ENCODE measurements around the gene HOXD1. TPM values are rescaled to one million over a fixed set of nuclear protein-coding genes. Genes with fewer than 3 reads are reported as not detected.

HOXD1 gene
- total and polyA plus RNA-seq, 2 donors (not counting 1 experiment from before 2014, with no cell fraction given), result not detected

- H2AFZ ChIP-seq (ENCODE audit: low read length), result no peak overlapping the region
- no peak overlapping the region for H3K9ac ChIP-seq (ENCODE audit: insufficient read depth, low read length)
- DNase-seq (ENCODE audit: low read depth in 2 of 2), result no peak
- H3K79me2 ChIP-seq (ENCODE audit: control insufficient read depth, insufficient read depth, low read length), result no peaks in the 10 kb centered on the region
- H3K27me3 ChIP-seq (ENCODE audit: control insufficient read depth, insufficient read depth, low read length), result peaks cover 48% of the 10 kb centered on the region
- no peaks in the 10 kb centered on the region for H3K4me1 ChIP-seq (ENCODE audit: control insufficient read depth, extremely low read depth, insufficient read depth, low read length)
- H3K36me3 ChIP-seq (ENCODE audit: control insufficient read depth, insufficient read depth, low read length), result no peaks in the 10 kb centered on the region
- no peak overlapping the region for H3K4me3 ChIP-seq (replicated peaks in 1 of 4; ENCODE audit: control extremely low read depth in 1 of 4, insufficient read depth in 1 of 4, low read depth in 3 of 4, low read length in 4 of 4)
- TF ChIP-seq CTCF (conservative IDR thresholded peaks at IDR 0.05 in 1 of 2, IDR thresholded peaks at IDR 0.05 in 1 of 2; ENCODE audit: low read depth in 1 of 2, low read length in 2 of 2) (no peak), EZH2 (IDR thresholded peaks at IDR 0.05; ENCODE audit: low read length, missing control alignments) (no peak)
- H3K9me3 ChIP-seq (ENCODE audit: control insufficient read depth, insufficient read depth, low read depth, low read length), result no peaks in the 10 kb centered on the region
- H4K20me1 ChIP-seq (ENCODE audit: control insufficient read depth, extremely low read depth, insufficient read depth, low read length), result no peaks in the 10 kb centered on the region
- H3K4me2 ChIP-seq (ENCODE audit: extremely low read depth, insufficient read depth, low read length), result no peak overlapping the region
- H3K27ac ChIP-seq (ENCODE audit: insufficient read depth, low read length), result no peak overlapping the region
Measured at GRCh38 chr2:176172895-176173566, 15.4 kb upstream of the HOXD1 start.

- H2AFZ ChIP-seq (ENCODE audit: low read length), result no peak overlapping the region
- no peak for TF ChIP-seq CTCF (conservative IDR thresholded peaks at IDR 0.05 in 1 of 2, IDR thresholded peaks at IDR 0.05 in 1 of 2; ENCODE audit: low read depth in 1 of 2, low read length in 2 of 2)
- TF ChIP-seq EZH2 (IDR thresholded peaks at IDR 0.05; ENCODE audit: low read length, missing control alignments), result peak; percentile 48
- no peak overlapping the region for H3K4me2 ChIP-seq (ENCODE audit: extremely low read depth, insufficient read depth, low read length)
- DNase-seq (ENCODE audit: low read depth in 2 of 2), result peak in 1 of 2 donors; percentile 72
- H3K9me3 ChIP-seq (ENCODE audit: control insufficient read depth, insufficient read depth, low read depth, low read length), result no peaks in the 10 kb centered on the region
- H3K27me3 ChIP-seq (ENCODE audit: control insufficient read depth, insufficient read depth, low read length), result peaks cover 55% of the 10 kb centered on the region
- H3K4me3 ChIP-seq (replicated peaks in 1 of 4; ENCODE audit: control extremely low read depth in 1 of 4, insufficient read depth in 1 of 4, low read depth in 3 of 4, low read length in 4 of 4), result no peak overlapping the region
- no peaks in the 10 kb centered on the region for H4K20me1 ChIP-seq (ENCODE audit: control insufficient read depth, extremely low read depth, insufficient read depth, low read length)
- H3K9ac ChIP-seq (ENCODE audit: insufficient read depth, low read length), result no peak overlapping the region
- H3K27ac ChIP-seq (ENCODE audit: insufficient read depth, low read length), result no peak overlapping the region
- H3K36me3 ChIP-seq (ENCODE audit: control insufficient read depth, insufficient read depth, low read length), result no peaks in the 10 kb centered on the region
- H3K79me2 ChIP-seq (ENCODE audit: control insufficient read depth, insufficient read depth, low read length), result no peaks in the 10 kb centered on the region
- no peaks in the 10 kb centered on the region for H3K4me1 ChIP-seq (ENCODE audit: control insufficient read depth, extremely low read depth, insufficient read depth, low read length)
Measured at GRCh38 chr2:176173567-176174381, 14.7 kb upstream of the HOXD1 start.

GRCh38 chr2:176174382-176174823 is 14.1 kb upstream of the HOXD1 start:
- no peaks in the 10 kb centered on the region for H3K9me3 ChIP-seq (ENCODE audit: control insufficient read depth, insufficient read depth, low read depth, low read length)
- DNase-seq (ENCODE audit: low read depth in 2 of 2), result peak in 1 of 2 donors; percentile 74
- H3K4me2 ChIP-seq (ENCODE audit: extremely low read depth, insufficient read depth, low read length), result no peak overlapping the region
- H3K4me1 ChIP-seq (ENCODE audit: control insufficient read depth, extremely low read depth, insufficient read depth, low read length), result no peaks in the 10 kb centered on the region
- no peak overlapping the region for H3K4me3 ChIP-seq (replicated peaks in 1 of 4; ENCODE audit: control extremely low read depth in 1 of 4, insufficient read depth in 1 of 4, low read depth in 3 of 4, low read length in 4 of 4)
- H4K20me1 ChIP-seq (ENCODE audit: control insufficient read depth, extremely low read depth, insufficient read depth, low read length), result no peaks in the 10 kb centered on the region
- H2AFZ ChIP-seq (ENCODE audit: low read length), result no peak overlapping the region
- H3K79me2 ChIP-seq (ENCODE audit: control insufficient read depth, insufficient read depth, low read length), result no peaks in the 10 kb centered on the region
- no peaks in the 10 kb centered on the region for H3K36me3 ChIP-seq (ENCODE audit: control insufficient read depth, insufficient read depth, low read length)
- peaks cover 61% of the 10 kb centered on the region for H3K27me3 ChIP-seq (ENCODE audit: control insufficient read depth, insufficient read depth, low read length)
- no peak for TF ChIP-seq CTCF (conservative IDR thresholded peaks at IDR 0.05 in 1 of 2, IDR thresholded peaks at IDR 0.05 in 1 of 2; ENCODE audit: low read depth in 1 of 2, low read length in 2 of 2)
- no peak for TF ChIP-seq EZH2 (IDR thresholded peaks at IDR 0.05; ENCODE audit: low read length, missing control alignments)
- no peak overlapping the region for H3K27ac ChIP-seq (ENCODE audit: insufficient read depth, low read length)
- H3K9ac ChIP-seq (ENCODE audit: insufficient read depth, low read length), result no peak overlapping the region

All from fibroblast of lung (primary cell).